SW480 (cell line): ENCODE measurements around the gene ZXDC.

ENCODE experiments used
- DNase-seq: peaks from one replicate; pipeline ENCODE4 v3.0.0-alpha.2; 2016; ENCODE audit warnings: low spot score

Gene ZXDC

DNA sequence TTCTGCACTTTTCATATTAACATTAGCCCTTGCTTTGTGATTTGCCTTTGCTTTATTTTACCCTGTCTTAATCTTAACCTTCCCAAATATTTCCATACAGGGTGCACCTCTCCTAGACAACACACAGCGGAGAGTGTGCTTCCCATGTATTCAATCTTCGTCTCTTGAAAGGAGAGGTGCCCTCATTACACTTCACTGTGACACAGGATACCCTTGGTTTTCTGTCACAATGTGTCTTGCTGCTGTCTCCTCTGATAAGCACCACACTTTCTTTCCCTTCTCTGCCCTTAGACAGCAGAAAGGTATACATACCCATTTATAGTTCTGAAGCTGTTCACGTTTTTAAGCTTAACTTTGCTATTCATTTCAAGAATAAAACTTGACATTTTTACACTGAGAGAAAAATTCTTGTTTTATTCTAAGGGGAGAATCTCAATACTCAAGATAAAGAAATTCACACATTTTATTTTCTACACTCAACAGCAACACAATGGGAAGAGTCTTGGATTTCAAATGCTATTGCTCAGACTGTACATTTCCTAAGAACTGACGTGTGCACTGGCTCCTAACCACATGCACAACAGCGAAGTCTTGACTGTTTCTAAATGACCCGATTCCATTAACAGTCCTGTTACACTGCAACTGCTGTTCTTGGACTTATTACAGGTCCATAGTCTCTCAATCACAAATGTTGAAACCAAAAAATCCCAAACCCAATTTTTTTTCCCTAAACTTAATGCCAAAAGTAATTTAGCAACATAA lies 21.1 kb downstream of the ZXDC start:
- DNase-seq = no peak

DNA sequence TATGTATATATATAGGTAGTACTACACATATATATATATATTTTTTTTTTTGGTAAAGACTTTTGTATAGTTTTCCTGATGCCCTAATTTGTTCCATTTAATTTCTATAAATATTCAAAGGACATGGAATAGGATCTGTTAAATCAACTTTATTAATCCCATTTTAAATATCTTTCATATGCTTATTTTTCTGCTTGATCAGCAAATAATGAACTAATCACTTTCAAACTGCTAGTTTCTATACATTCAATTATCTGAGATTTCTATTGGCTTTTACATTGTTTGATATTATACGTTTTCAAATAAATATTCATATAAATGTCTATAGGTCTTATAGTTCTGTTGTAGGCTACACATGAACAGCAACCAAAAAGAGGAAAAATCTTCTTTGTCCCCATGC lies 21.7 kb downstream of the ZXDC start:
- DNase-seq = no peak

DNA sequence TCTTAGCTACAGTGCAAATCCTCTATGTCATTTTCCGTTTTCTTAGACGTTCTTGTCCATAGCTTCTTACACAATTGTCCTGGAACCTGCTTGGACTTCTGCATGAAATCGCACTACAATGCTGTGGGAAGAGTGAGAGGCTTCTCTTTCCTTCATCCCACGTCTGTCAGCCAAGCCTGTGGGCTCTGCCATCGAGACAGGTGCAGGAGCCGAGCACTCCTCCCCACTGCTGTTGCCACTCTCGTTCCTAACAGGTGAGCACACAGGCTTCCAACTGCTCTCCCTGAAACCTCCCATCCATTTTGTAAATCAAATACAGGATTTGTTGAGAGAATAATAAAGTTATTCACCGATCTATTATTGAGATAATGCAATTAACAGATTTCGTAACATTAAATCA lies 23.5 kb downstream of the ZXDC start:
- no peak for DNase-seq

DNA sequence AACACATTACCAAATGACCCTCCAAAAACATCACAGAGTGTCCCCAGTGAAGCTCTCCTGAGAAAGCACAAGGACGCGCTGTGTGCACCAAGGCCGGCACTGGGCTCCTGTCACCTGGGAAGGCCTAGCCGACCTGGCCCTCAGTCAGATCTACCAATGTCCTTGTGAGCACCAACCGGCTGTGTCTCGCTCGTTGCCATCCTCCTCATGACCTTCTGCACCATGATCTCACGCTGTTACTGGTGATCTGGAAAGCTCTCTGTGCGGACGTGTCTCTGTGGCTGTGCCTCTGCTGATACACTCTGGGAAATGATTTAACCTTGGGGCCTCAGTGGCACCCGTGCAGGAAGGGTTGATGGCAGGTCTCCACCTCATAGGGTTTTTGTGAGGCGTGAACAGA lies 24.2 kb downstream of the ZXDC start:
- DNase-seq = no peak

DNA sequence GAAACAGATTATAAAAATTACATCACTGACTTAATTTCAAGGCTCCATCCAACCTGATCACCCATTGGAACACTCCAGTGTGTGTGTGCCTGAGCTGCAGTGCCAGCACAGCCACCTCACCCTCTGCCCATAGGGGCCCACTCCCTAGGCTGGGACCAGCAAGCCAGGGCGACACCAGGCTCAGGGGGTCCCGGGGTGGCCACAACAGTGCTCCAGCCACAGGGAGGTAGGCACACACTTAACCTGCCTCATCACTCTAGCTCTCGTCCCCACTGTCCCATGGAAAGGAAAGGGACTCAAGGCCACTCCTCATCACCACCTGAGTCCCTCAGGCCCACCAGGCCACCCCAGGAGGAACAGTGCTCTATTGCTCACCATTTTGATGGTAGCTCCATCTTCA lies 24.9 kb downstream of the ZXDC start:
- no peak for DNase-seq

DNA sequence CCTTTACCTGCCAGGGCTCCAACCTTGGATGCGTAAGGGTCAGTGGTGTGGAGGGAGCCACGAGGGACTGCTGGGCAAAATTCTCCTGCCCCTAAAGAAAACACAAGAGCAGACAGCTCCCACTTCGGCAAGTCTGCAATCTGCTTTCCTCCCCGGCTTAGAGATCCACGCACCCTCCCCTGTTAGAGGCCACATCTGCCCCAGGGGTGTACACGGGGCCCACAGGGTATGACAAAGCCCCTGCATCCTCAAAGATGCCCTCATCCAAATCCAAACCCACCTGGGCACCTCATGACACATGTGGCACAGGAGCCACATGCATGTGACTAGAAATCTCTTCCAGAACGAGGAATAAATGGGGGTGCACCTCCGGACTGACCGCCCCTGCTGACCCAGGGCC lies 25.5 kb downstream of the ZXDC start:
- no peak for DNase-seq

DNA sequence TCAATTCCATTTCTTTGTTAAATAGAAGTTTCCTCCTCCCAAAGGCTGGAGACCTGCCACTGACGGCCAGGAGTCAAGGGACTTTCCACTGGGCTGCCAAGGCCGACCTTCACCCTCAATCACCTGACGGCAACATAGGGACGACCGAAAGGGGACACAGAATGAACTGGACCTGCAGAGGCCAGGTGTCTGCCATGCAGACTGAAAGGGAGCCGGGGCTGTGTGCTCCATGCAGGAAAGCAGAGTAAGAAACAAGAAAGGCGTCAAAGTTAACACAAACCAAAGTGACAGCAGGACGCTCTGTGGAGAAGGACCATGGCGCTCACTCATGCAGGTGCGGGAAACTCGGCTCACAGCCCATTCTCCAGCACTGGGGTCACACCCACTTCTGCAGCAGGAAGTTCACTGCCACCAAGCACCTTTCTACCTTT lies 26.1 kb downstream of the ZXDC start:
- no peak for DNase-seq

DNA sequence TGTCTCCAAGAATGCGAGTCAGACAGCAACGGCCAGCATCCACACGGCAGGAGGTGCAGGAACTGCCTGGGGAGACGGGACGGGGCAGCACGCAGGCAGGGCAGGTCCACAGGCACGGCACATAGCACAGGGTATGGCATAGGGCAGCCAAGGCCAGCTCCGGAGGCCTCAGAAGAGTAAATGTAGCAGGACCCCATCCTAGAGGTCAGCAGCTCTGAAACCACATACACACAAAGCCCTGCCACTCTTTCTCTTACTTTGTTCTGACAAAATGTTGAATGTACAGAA lies 26.9 kb downstream of the ZXDC start:
- DNase-seq = no peak

DNA sequence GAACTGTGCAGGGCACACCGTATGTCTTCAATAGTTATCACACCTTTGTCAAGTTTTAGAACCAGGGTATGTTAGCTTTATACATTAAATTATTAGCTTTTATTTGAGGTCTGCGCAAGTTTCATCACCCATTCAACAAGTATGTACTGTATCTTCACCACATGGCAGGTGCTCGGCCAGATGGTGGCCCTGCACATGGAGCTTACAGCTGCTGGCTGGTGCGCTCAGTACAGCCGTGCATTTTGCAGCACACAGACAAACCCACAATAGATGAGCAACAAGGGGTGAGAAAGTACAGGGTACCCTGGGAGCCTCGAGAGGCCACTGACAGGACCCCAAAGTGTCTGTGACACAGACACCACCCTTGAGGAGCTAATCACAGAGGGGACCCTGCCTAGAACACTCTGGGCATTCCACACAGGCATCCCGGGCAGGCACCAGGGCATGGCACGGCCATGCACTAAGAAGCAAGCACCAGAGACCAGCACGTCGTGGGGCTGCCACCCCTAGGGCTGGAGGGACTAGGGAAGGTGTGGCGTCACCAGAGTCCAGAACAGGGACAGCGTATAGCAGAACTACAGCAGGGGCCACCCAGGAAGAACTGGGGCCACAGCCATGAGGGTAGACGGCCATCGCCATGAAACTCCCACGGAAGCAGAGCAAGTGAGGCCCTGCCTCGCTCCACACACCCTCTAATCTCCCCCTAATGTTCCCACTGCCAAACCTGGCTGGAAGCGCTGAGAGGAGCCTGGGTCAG lies 27.4 kb downstream of the ZXDC start:
- no peak for DNase-seq

DNA sequence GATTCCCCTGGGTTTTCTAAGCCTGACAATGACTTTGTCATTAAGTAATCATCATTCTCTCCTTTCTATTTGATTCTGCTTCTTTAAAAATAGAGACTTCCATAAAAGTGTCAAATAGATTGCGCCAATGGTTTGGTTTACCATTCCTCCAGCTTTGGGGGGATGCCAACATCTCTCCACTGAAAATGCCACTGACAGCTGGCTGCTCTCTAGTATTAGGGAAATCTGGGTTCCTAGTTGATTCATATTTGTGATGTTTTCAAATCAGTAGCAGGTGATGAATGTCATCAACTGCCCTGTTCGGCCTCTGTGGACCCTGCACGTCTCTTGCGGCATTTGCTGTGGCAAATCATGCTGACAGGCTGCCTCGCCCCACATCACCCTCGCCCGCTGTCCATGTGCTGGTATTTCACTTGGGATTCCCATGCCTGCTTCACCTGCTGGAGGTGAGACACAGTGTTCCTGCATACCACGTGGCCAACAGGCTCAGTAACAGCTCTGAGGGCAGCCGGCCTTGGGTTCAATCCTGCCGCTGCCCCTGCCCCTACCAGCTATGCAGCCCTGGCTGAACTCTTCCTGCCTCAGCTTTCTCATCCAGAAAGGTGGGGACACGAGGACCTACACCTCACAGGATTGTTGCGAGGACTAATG lies 28.1 kb downstream of the ZXDC start:
- no peak for DNase-seq

DNA sequence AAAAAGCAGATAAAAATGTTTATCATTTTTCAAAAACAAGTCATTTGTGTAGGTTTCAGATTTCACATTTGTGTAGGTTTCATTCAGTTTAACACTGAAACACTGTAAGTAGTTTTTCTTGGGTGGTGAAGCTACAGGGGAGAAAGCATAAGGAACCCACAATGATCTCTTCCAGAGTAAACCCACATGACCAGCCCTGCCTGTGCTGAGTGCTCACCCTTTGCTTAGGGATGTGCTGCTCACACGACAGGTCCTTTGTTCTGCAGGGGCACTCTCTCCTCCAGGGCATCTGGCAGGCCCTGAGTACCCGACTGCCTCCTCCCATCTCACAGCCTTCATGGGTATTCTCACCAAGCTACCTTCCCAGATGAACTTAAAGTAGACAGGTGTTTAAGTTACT lies 28.9 kb downstream of the ZXDC start:
- no peak for DNase-seq

DNA sequence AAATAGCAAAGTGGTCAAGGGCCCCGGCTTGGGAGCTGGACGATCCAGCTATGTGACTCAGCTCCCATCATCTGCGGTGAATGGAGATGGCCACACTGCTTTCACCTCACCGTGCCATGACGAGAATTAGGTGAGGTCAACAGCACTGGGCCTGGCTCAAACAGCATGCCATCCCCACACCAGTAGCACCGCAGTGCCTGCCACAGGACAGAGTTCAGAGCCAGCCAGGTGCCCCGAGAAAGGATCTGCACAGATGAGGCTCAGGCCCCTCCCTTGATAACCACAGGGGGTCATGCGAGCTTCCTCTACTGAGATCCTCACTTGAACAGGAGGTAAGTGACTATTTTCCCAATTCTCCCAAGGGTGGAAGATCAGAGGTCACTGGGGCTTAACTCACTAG lies 29.4 kb downstream of the ZXDC start:
- no peak for DNase-seq

DNA sequence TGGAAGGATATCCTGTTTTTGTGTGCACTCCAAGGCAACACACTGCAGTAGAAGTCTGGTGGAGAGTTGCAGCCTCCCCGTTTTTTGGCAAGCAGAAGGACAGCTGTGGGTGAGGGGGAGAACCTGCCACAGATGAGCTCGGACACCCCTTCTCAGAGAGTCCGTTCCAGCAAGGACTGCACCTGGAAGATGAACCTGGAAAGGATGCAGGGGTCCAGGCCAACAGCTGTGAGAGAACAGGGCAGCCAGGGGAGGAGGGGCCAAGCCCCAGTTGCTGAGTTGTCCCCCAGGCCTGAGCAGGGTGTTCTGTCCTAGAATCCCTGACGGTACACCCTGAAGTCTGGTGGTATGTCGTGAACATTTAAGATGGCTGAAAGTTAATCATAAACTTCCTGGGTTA lies 30.2 kb downstream of the ZXDC start:
- DNase-seq = no peak

DNA sequence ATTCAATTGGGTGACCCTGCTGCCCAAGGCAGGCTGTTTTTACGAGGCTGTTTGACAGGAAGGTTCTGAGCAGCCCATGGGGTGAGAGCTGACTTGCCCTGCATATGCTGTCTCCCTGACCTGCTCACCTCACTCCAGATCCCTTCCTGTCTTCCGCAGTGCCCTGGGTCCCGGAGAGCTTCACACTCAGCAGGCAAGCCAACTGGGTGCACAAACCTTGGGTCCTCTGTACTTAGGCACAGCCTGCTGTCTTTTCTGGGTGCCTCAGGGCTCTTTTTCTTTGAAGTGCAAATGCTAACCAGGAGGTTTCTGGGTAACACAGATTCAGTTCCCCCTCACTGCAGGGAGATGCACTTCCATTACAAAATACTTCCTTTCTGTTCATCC lies 32.8 kb downstream of the ZXDC start:
- DNase-seq = no peak

DNA sequence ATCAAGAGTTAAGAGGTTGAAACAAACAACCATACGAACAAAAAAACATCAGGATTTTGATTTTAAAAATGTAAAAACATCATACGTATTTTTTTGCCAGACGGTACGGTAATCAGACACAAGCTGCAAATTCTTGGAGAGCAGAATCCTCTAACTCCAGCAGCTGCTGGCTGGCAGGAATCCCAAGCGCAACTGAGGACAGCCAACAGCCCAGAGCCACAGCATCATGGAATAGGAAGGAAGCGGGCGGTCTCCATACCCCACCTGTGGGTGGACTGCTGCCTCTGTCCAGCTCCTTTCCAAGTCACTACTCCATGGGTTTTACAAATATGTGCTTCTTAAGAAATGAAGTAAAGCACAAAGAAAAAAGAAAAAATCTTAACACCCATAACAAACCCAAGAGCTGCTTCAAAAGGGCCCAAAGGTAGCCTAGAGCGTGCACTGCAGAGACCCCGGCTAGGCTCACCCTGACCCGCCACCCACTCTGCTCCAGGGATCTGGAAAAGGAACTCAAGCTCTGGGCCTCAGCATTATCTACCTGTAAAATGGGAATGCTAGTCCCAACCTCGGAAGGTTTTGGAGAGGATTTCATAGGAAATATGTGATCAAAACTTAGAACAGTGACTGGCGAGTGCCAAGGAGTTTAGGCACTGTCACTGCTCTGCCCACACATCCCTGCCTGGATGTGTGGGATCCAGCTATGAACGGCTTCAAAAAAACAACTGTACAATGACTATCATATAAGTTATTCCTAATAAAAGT lies 33.4 kb downstream of the ZXDC start:
- no peak for DNase-seq

DNA sequence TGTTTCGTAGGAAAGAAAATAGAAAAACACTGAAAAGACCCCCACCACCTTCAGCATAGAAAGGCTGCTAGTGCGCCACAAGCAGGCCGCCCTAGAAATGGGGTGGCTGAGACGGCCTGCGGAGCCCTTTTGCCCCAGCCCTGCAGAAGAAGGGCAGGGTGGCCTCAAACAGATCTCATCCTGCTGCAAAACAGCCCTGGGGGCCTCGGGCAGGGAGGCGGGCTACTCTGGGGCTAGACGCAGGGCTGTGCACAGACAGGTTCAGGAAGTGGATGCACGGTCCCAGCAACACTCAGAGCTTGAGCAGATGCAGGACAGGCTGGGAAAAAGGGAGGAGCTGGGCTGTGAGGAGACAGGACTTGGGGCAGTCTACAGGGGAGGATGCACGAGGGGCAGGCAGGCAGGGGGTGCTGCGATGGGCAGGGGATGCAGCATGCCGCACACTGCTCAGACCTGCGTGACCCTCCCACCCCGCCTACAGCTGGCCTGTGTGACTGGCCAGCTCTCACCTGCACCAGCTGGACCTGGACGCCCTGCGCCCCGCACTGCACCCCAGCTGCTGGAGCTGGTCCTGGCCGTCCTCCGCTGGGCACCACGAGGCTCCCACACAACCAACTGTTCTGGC lies 34.3 kb downstream of the ZXDC start:
- DNase-seq = no peak

DNA sequence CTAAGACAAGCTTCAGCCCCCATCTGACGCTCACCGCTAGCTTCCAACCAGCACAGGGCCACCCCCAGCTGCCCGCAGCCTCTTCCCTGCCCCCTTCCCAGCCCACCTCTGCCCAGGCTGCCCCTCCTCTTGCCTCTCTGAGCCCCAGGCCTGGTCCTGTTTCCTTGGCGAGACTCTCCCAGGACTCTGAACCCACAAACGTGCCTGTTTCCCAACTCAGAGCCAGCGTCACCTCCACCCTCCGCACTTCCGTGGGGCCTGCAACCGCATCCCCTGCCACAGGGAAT lies 35.0 kb downstream of the ZXDC start:
- no peak for DNase-seq

DNA sequence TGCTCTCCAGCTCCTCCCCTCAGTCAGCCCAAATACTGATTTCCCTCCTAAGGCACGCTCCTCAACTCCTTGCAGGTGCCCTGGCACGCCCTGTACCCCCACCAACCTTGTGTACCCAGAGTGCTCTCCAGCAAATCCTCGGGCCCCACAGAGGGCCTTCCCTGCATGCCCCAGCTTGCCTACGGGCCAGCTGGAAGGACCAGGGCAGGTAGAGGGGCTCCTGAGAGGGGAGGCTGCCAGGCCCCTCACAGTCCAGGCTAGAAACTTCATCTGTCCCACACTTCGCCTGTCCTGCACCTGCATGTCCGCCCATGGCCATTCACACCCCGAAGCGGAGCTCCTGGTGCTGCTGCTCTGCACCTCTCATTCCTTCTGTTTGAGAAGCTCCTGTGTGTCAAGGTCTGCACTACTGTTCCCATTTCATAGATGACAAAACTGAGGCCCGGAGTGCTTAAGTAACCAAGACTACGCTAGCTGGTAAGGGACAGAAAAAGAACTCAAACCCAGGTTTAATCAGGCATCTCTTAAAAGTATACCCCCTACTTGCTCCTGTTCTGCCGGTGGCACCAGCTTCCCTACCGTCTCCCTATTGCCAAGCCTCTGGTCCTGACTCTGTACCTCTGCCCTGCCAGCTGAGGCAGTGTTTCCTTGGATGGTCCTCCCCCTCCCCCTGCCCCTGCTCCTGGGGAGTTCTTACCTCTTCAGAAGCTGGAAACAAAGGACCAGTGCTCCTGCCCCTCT lies 35.6 kb downstream of the ZXDC start:
- no peak for DNase-seq

DNA sequence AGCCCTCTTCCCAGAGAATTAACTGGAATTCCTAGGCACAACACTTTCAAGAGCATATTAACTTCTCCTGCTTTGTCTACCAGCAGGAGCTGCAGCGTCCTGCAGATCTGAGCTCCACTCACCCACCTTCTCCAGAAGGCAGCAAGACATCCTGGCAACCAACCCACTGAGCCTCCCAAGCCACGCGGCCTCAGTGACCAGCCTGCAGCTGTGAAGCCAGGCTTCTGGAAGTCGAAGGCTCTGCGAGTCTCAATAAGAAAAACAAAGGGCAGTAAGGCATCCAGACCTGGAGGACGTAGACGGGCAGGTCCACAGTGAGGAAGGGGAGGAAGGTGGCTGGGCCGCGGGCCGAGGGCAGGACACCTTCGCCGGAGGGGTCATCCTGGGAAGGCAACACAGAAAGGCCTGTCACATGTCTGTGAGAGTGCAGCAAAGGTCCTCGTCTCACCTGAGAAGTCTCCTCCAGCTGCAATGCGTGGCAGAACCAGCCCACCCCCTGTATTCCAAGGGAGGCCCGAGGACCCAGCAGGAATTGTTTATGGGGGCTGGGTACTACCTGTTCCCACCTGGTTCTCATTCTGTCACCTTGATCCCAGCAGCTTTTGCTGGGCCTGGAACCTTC lies 36.2 kb downstream of the ZXDC start:
- DNase-seq = no peak

DNA sequence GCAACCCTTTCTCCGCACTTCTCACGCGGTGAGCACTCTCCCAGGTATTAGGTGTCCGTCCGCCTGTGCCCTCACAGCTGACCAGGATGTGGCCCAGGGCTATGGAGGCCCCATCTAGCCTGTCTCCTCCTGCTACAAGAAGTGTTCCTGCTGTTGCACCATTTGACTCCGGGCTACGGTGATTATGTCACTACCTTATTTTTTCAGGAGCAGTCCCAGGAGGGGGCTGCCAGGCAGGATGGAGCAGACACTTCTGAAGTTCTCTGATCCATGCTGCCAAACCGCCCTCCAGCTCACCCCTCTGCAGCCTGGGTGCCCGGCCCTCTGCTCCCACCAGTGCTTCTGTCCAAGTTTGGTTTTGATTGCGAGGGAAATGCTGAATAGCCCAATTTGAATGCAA lies 36.9 kb downstream of the ZXDC start:
- DNase-seq = no peak

DNA sequence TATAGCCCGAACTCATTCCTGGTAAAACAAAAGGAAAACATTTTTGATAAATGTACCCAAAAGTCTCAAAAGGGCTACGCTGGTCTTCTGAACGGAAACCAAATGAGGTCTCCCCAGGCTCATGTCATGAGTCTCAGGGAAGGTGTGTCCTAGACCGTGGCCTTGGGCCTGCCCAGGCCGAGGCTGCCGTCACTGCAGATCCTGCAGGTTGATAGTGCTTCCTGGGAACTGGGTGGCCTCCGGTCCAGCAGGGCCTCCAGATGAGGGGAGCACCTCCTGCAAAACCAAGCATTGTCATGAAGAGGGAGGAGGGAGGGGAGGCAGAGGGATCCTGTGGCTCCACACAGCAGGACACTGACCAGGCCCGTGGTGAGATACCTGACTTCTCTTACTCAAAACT lies 37.5 kb downstream of the ZXDC start:
- no peak for DNase-seq
